GM13976 (cell line): ENCODE results near the gene BARX2.

Experiments
- DNase-seq: peaks from one replicate; pipeline ENCODE4 v3.0.0; 2012; ENCODE audit warnings: low spot score
- CTCF ChIP-seq: IDR thresholded peaks from 2 replicates; pipeline ENCODE4 v1.5.1; 2012; ENCODE audit warnings: borderline replicate concordance, mild to moderate bottlenecking; ENCODE audit not compliant: insufficient read depth; ENCODE audit errors: extremely low read depth, missing control alignments, control extremely low read depth
- in situ Hi-C: fragments of 300-500 bp; cut with MboI; formaldehyde crosslinking; loops from one replicate; pipeline ENCODE4 v1.12.0; 2022; ENCODE audit warnings: low sequenced_read_pairs, mixed read lengths, inconsistent platforms; ENCODE audit not compliant: unreplicated experiment

Gene BARX2

GRCh38 chr11:129390303-129390821, 14.7 kb downstream of the BARX2 start:
- TF ChIP-seq CTCF: no peak
- in situ Hi-C loops: no loop called here
- DNase-seq: no peak

- TF ChIP-seq CTCF: no peak
- in situ Hi-C loops: no loop called here
Observed at GRCh38 chr11:129391360-129391759, 15.7 kb downstream of the BARX2 start.

GRCh38 chr11:129391821-129392220, 16.2 kb downstream of the BARX2 start:
- in situ Hi-C loops: no loop called here
- no peak for DNase-seq
- no peak for TF ChIP-seq CTCF

More at GRCh38 chr11:129391360-129391759, 15.7 kb downstream of the BARX2 start:
- DNase-seq: no peak

GRCh38 chr11:129392995-129393394, 17.3 kb downstream of the BARX2 start:
- TF ChIP-seq CTCF: no peak
- in situ Hi-C loops: no loop called here
- DNase-seq: no peak

- TF ChIP-seq CTCF: no peak
- DNase-seq: no peak
- in situ Hi-C loops: no loop called here
Observed at GRCh38 chr11:129394709-129395108, 19.1 kb downstream of the BARX2 start.

GRCh38 chr11:129395432-129395831, 19.8 kb downstream of the BARX2 start:
- TF ChIP-seq CTCF: no peak
- in situ Hi-C loops: no loop called here
- DNase-seq: no peak

- no peak for TF ChIP-seq CTCF
- in situ Hi-C loops: no loop called here
- no peak for DNase-seq
Observed at GRCh38 chr11:129395883-129396282, 20.2 kb downstream of the BARX2 start.
